NB4 (cell line): Measurements from ENCODE around the gene ICOS.

Experiments used
- DNase-seq: peaks from one replicate; pipeline ENCODE4 v3.0.0; 2010; ENCODE audit warnings: low read depth
- H3K4me3 ChIP-seq: one replicate; pipeline ENCODE4 v1.5.1; 2011; ENCODE audit warnings: mild to moderate bottlenecking, low read depth, low read length, moderate library complexity
- CTCF ChIP-seq: IDR thresholded peaks from one replicate; pipeline ENCODE4 v1.5.1; 2012; ENCODE audit warnings: low read depth, low read length
- MAX ChIP-seq: IDR thresholded peaks from 2 replicates; pipeline ENCODE4 v1.6.1; 2011; ENCODE audit warnings: low read depth, low read length
- MYC ChIP-seq: IDR thresholded peaks from 2 replicates; pipeline ENCODE4 v1.6.1; 2011; ENCODE audit warnings: low read depth, low read length
- POLR2A ChIP-seq: IDR thresholded peaks from 2 replicates; pipeline ENCODE4 v1.6.1; 2011; ENCODE audit warnings: mild to moderate bottlenecking; ENCODE audit not compliant: insufficient read length; ENCODE audit errors: extremely low read depth

The ICOS gene

GRCh38 chr2:203891474-203891873 lies 45.1 kb upstream of the ICOS start:
- peak; percentile 60 for DNase-seq

GRCh38 chr2:203892207-203892606 lies 44.4 kb upstream of the ICOS start:
- DNase-seq, result no peak
- H3K4me3 ChIP-seq, result no peak overlapping the region
- no peak for TF ChIP-seq MAX
- no peak for TF ChIP-seq CTCF
- no peak for TF ChIP-seq POLR2A
- TF ChIP-seq MYC, result no peak

More at GRCh38 chr2:203891474-203891873, 45.1 kb upstream of the ICOS start:
- no peak overlapping the region for H3K4me3 ChIP-seq
- TF ChIP-seq MAX, result no peak
- TF ChIP-seq CTCF, result no peak
- TF ChIP-seq POLR2A, result no peak
- no peak for TF ChIP-seq MYC

- TF ChIP-seq MYC, result no peak
- no peak for TF ChIP-seq CTCF
- no peak for TF ChIP-seq MAX
- no peak for TF ChIP-seq POLR2A
- no peak for DNase-seq
Measured at GRCh38 chr2:203893401-203893800, 43.2 kb upstream of the ICOS start.

GRCh38 chr2:203893840-203894239 lies 42.7 kb upstream of the ICOS start:
- no peak for TF ChIP-seq CTCF
- TF ChIP-seq MAX, result no peak
- TF ChIP-seq POLR2A, result no peak
- TF ChIP-seq MYC, result no peak
- no peak overlapping the region for H3K4me3 ChIP-seq
- DNase-seq, result no peak

More at GRCh38 chr2:203893401-203893800, 43.2 kb upstream of the ICOS start:
- no peak overlapping the region for H3K4me3 ChIP-seq

- TF ChIP-seq MAX (no peak), MYC (no peak)
Measured at GRCh38 chr2:203894262-203894661, 42.3 kb upstream of the ICOS start.

GRCh38 chr2:203897544-203897943 lies 39.0 kb upstream of the ICOS start:
- TF ChIP-seq POLR2A (no peak), MAX (no peak), MYC (no peak), CTCF (no peak)
- no peak for DNase-seq
- H3K4me3 ChIP-seq, result no peak overlapping the region

More at GRCh38 chr2:203894262-203894661, 42.3 kb upstream of the ICOS start:
- no peak for DNase-seq
- H3K4me3 ChIP-seq, result no peak overlapping the region
